HG03442 (cell line): ENCODE data around the gene CMA1.
"Not testable (repeated sequence)": the region's sequence is repeated elsewhere in the genome, so short reads cannot be mapped to it uniquely, and the experiment has no call there.

Experiments used
- ATAC-seq: cut with Tn5 transposase; IDR thresholded peaks from one replicate; pipeline ENCODE4 v1.9.1; 2021; ENCODE audit warnings: mild to moderate bottlenecking, moderate library complexity; ENCODE audit not compliant: unreplicated experiment

CMA1 gene

DNA sequence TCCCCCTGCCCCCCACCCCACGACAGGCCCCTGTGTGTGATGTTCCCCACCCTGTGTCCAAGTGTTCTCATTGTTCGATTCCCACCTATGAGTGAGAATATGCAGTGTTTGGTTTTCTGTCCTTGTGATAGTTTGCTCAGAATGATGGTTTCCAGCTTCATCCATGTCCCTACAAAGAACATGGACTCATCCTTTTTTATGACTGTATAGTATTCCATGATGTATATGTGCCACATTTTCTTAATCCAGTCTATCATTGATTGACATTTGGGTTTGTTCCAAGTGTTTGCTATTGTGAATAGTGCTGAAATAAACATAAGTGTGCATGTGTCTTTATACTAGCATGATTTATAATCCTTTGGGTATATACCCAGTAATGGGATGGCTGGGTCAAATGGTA is 37.6 kb downstream of the CMA1 start:
- not testable (repeated sequence) for ATAC-seq

DNA sequence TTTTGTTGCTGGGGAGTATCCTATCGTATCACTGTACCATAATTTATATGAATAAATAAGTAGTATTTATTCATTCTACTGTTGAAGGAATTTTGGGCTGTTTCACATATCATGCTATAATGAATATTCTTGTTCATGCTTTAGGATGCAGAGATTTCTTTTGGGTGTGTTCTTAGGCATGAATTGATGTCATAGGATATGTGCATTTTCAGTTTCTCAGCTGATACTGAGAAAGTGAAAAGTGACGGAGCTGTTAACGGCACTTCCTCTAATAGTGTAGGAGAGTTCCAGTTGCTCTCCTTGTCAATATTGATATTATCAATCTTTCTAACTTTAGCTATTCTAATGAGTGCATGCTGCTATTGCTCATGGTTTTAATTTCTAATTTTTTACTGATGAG is 42.3 kb downstream of the CMA1 start:
- ATAC-seq = no peak

DNA sequence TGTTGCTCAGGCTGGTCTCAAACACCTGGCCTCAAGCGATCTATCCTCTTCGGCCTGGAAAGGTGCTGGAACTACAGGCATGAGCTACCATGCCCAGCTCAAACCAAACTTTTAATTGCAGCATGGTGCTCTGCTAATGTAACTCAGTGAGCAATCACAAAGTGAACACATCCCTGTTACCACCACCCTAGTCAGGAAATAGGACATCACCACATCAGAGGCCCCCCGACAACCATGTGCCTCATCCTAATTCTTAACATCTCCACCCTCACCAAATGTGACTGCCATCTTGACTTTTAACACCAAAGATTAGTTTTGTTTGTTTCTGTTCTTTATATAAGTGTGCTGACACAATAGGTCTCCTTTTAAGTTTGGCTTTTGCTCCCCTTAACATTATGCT is 42.7 kb downstream of the CMA1 start:
- ATAC-seq = no peak

DNA sequence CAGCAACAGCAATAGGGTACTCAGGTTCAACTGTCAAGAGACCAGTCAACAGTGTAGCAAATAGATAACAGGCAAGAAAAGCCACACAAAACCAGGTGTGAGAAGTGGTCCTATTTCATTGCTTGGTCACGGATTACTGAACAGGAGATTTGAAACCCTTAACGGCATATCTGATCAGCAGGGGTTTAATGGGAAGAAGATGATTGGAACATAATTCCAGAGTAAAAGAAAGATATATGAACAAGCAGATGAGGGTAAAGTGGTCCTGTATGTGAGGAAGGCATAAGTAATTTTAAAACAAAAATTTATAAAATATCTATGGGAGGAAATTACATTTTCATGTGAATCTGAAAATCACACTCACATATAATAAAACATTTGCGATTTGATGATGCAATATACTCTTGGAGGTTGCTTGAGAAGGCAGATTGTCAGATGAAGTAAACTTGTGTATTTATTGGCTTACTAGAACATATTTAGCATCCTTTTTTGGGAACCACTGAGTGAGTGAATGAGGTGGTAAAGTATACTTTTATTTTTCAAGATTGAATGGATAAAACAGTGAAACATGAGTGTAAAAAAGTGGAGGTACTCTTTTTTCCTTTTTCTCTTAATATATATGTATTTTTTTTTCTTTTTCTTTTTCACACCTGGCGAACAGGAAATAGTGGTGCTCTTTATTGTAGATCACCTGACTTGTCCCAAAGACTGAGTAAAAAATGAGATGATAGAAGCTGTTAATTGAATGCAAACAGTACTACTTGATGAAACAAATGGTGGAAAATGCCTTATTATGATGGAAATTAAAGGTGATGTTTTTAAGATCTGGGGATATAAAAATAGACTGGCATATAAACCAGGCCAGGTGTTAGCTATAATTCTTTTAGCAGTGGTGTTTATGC is 43.9 kb downstream of the CMA1 start:
- ATAC-seq = no peak

DNA sequence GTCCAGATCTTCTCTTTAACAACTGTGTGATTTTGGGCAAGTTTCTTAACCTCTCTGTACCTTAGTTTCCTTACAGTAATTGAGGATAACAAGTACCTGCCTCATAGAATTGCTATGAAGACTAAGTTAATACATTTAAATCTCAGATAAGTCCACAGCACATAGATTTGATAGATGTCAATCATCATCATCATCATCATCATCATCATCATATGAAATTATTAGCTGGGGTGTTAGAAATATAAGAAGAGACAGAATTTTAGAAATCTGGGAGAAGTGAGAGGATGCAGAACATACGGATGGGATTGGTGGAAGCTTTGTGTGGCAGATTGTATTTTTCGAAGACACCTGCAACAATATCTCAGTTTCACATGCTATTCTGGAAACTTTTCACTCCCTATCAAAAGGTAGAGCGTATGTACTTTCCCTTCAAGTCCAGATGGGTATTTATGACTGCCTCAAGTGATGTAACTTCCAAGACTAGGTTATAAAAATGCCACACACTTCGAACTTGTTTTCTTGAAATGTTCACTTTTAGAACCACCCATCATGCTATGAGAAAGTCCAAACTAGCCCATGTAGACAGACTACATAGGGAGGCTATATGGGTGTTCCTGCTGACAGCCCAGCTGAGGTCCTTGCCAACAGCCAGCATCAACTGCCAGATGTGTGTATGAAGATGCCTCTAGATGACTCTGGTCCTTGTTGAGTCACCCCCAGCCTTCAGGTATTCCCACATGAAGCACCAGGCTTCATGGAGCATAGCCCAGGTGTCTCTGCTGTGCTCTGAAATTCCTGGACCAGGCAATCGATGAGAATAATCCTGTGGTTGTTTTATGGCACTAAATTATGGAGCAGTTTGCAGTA is 44.8 kb downstream of the CMA1 start:
- peak; percentile 57 for ATAC-seq

DNA sequence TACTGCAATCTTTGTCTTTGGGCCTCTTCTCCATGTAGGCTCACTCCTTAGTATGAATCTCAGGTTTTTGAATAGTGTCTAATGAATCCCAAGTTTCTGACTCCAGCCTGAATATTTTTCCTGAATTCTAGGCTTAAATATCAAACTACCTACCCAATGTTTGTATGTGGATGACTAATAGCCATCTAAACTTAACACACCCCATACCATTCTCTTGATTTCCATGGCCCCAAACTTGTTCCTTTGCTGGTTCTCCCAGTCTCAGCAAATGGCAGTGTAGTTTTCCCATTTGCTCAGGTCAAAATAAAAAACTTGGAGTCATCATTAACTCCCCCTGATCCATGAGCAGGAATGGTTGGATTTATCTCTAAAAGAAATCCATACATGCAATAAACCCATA is 46.7 kb downstream of the CMA1 start:
- no peak for ATAC-seq

DNA sequence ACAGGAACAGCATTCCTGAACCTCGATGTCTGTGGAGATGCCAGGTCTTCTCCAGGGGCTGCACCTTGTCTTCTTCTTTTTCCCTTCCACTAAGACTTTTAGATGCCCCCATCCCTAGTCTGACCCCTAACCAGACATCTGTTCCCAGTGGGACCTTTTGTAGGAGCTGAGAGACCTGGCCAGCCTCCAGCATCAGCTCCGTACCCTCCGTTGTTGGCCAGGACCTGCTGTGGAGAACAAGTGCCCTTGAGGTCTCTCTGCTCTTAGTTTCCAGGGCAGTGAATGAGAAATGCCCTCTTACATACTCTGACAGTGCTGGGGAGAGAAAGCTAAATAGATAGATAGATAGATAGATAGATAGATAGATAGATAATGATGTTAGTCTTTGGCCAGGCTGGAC is 48.7 kb downstream of the CMA1 start:
- ATAC-seq = no peak

DNA sequence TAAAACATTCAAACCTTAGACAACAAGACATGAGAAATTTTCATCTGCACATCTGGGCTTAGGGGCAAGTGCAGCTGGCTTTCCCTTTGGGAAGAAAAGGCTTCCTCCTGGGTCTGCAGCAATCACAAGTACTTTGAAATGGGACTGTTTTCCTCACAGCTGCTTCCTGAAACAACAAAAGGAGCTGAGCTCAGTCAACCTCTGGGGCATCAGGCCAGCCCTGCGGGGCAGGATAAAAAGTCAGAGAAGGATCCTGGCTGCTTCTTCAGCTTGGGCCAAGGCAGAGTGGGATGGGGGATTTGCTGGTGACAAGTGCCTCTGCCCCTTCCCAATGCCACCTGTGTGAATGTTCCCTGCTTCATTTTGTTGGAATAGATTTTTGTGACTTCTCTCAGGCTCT is 49.3 kb downstream of the CMA1 start:
- ATAC-seq = no peak

DNA sequence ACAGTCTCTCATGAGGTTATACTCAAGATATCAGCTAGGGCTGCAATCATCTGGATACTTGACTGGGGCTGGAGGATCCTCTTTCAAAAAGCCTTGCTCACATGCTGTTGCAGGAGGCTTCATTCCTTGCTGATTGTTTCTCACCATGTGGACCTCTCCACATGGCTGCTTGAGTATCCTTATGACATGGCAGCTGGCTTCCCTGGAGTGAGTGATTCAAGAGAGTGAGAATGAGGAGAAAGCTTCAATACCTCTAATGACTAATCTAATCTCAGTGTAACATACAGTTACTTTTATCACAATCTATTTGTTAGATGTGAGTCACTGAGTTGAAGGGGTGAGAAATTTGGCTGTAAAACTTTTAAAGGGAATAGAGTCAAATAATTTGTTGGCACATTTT is 51.1 kb downstream of the CMA1 start:
- no peak for ATAC-seq
